ENCODE results near the gene ATAD3B. TPM values are rescaled to one million over a fixed set of nuclear protein-coding genes. Genes with fewer than 3 reads are reported as not detected.
A peak's percentile ranks its signal among the peaks of the same experiment; 100 is the strongest.
"Not testable (repeated sequence)": the region's sequence is repeated elsewhere in the genome, so short reads cannot be mapped to it uniquely, and the experiment has no call there.

Gene ATAD3B
- total RNA-seq, 2 experiments from 2014 or later, result 26.2 to 39.2 TPM

DNA sequence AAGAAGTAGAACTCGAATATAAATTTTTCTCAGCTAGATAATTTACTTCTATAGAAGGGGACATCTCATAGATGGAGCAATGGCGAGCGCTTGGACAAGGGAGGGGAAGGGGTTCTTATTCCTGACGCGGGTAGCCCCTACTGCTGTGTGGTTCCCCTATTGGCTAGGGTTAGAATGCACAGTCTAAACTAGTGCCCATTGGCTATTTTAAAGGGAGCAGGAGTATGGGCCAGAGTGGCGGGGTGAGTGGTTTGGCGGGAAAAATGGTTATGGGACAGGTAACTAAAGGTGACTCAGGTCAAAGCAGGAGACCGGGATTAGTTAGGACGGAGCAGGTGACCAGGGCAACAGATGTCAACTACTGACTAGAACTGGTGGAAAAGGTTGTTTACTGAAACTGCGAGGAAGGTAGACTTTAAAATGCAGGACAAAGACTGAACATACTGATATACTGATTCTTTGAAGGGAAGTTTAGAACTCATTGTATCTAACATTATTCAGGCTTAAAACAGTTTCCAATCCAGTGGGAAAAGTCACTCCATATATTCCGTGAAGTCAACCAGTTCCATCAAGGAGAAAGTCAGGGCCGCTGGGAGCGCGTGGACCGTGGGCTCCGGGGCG lies 39.5 kb downstream of the ATAD3B start:
- Mint-ChIP-seq H3K27ac (peak overlapping the region; percentile 97), H3K9me3 (ENCODE audit: low read depth) (no peaks in the 10 kb centered on the region), H3K27me3 (no peaks in the 10 kb centered on the region), H3K4me1 (peaks cover 7% of the 10 kb centered on the region), H3K4me3 (peak overlapping the region; percentile 93), H3K36me3 (ENCODE audit: low read depth) (peaks cover 3% of the 10 kb centered on the region)
- POLR2A ChIA-PET, result no interaction called here
- ATAC-seq (no peak), DNase-seq (peak; percentile 41)
- intact Hi-C loops (cut with DNase I, micrococcal nuclease), result loop anchor here in 1 of 2 experiments (1.0 to 10.0 kb wide), 7 partner anchors 40 to 236 kb away; partner anchors contain the start of genes ATAD3B, CDK11B, DVL1 and MMP23B
- CTCF ChIA-PET, result no interaction called here

- H3K9me3 Mint-ChIP-seq (ENCODE audit: low read depth), result no peaks in the 10 kb centered on the region
- H3K4me1 Mint-ChIP-seq, result peaks cover 7% of the 10 kb centered on the region
- ChIA-PET POLR2A (no interaction called here), CTCF (no interaction called here)
- peak within 1 kb of the TSS; percentile 93 for H3K4me3 Mint-ChIP-seq
- H3K27me3 Mint-ChIP-seq, result no peaks in the 10 kb centered on the region
- H3K27ac Mint-ChIP-seq, result peak within 1 kb of the TSS; percentile 97
- H3K36me3 Mint-ChIP-seq (ENCODE audit: low read depth), result peaks cover 5% of the 10 kb centered on the region
- intact Hi-C loops (cut with DNase I, micrococcal nuclease), result loop anchor here (1.0 to 10.0 kb wide), 13 partner anchors 40 to 279 kb away; partner anchors contain the start of genes SSU72 (in 2 of the 2), ATAD3B (in 1 of the 2), AURKAIP1 (in 1 of the 2) and B3GALT6 (in 1 of the 2)
- DNase-seq (peak; percentile 99), ATAC-seq (peak; percentile 97)
These were observed 40.1 kb downstream of the ATAD3B start, which contains the start of gene ATAD3A for GRCh38 chr1:1511533-1512285. Gene ATAD3A, plus strand, starts transcription at chr1:1512162. Its CDS starts 107 bp downstream, at chr1:1512269.

GRCh38 chr1:1512425-1512824 lies 40.9 kb downstream of the ATAD3B start:
- intact Hi-C loops (cut with DNase I, micrococcal nuclease), result loop anchor here (1.0 to 10.0 kb wide), 8 partner anchors 62 to 280 kb away; partner anchors contain the start of genes AURKAIP1 (in 1 of the 2), B3GALT6 (in 1 of the 2), CCNL2 (in 1 of the 2) and MIB2 (in 1 of the 2)
- H3K4me1 Mint-ChIP-seq; POLR2A ChIA-PET; H3K27ac Mint-ChIP-seq; H3K27me3 Mint-ChIP-seq; H3K36me3 Mint-ChIP-seq (ENCODE audit: low read depth); H3K9me3 Mint-ChIP-seq (ENCODE audit: low read depth); CTCF ChIA-PET: not testable (repeated sequence)
- DNase-seq (peak; percentile 36), ATAC-seq (peak; percentile 11)
- peak overlapping the region; percentile 76 for H3K4me3 Mint-ChIP-seq

DNA sequence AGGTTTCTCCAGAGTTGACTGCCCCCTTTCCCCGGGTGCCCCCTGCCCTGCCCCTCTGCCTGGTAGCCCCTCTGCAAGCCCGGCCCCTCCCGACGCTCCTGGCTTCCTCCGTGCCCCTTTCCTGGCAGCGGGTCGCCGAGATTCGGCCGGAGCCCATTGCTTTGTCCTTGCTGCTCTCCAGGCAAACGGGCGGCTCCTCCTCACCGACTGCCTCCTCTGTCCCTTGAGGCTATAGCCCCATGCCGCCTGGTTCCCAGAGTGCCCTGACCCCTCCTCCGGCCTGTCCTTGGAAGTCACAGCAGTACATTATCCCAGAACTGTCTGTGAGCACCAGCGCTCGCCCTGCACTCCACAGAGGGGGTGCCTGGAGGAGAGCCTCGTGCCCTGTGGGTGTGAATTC lies 42.1 kb downstream of the ATAD3B start:
- ATAC-seq; POLR2A ChIA-PET; CTCF ChIA-PET; DNase-seq; H3K27ac Mint-ChIP-seq; H3K4me1 Mint-ChIP-seq; H3K9me3 Mint-ChIP-seq (ENCODE audit: low read depth); H3K27me3 Mint-ChIP-seq: not testable (repeated sequence)
- peak overlapping the region; percentile 65 for H3K4me3 Mint-ChIP-seq
- H3K36me3 Mint-ChIP-seq (ENCODE audit: low read depth), result peaks cover 14% of the 10 kb centered on the region
- intact Hi-C loops (cut with DNase I, micrococcal nuclease), result loop anchor here (2.0 to 10.0 kb wide), 3 partner anchors 61 to 239 kb away; partner anchors contain the start of genes MMP23B (in 1 of the 2), SSU72 (in 1 of the 2) and UBE2J2 (in 1 of the 2)

- H3K27ac Mint-ChIP-seq; CTCF ChIA-PET; H3K27me3 Mint-ChIP-seq; H3K9me3 Mint-ChIP-seq (ENCODE audit: low read depth); DNase-seq; POLR2A ChIA-PET; ATAC-seq; H3K4me3 Mint-ChIP-seq; H3K4me1 Mint-ChIP-seq: not testable (repeated sequence)
- H3K36me3 Mint-ChIP-seq (ENCODE audit: low read depth), result peaks cover 15% of the 10 kb centered on the region
- intact Hi-C loops (cut with DNase I, micrococcal nuclease), result loop anchor here in 1 of 2 experiments (5.0 to 10.0 kb wide), 2 partner anchors 118 to 240 kb away; partner anchors contain the start of genes MMP23B and UBE2J2
These were observed 42.8 kb downstream of the ATAD3B start for GRCh38 chr1:1514376-1514775.

DNA sequence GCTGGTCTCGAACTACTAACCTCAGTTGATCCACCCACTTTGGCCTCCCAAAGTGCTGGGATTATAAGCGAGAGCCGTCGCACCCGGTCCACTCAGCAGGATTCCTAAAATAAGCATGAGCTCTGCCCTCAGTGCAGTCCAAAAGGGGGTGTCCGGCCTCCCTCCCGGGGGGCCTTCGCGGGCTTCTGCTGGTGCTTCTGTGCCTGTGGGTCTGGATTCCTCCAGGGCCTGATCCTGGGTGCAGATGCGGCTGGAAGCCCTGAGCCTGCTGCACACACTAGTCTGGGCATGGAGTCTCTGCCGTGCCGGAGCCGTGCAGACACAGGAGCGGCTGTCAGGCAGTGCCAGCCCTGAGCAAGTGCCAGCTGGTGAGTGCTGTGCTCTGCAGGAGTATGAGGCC lies 45.4 kb downstream of the ATAD3B start:
- CTCF ChIA-PET; H3K9me3 Mint-ChIP-seq (ENCODE audit: low read depth); H3K4me1 Mint-ChIP-seq; H3K27me3 Mint-ChIP-seq; H3K4me3 Mint-ChIP-seq; POLR2A ChIA-PET; H3K27ac Mint-ChIP-seq; ATAC-seq; DNase-seq: not testable (repeated sequence)
- peaks cover 21% of the 10 kb centered on the region for H3K36me3 Mint-ChIP-seq (ENCODE audit: low read depth)
- intact Hi-C loops (cut with DNase I, micrococcal nuclease), result loop anchor here in 1 of 2 experiments (10.0 kb wide), 1 partner anchor 242 kb away; the partner anchor contains the start of gene UBE2J2

DNA sequence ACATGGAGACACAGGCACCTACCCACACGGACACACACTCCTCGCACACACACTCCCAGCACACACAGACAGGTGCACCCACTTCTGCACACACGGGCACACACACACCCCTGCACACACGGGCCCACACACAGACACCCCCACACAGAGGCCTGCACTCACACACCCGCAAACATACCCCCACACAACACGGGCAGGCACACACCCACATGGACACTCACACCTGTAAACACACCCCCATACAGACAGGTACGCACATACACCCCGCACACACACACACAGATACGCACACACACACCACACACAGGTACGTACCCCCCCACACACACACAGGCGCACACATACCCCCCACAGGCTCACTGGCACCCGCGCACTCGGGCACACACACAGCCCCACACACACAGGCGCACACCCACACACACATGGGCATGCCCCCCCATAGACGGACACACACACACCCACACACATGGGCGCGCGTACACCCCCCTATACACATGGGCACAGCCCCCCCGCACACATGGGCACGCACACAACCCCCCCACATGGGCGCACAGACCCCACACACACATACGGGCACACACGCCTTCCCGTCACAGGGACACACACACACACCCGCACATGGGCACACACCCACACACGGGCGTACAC lies 46.5 kb downstream of the ATAD3B start:
- Mint-ChIP-seq H3K27me3 (no peaks in the 10 kb centered on the region), H3K4me1 (peaks cover 2% of the 10 kb centered on the region), H3K36me3 (ENCODE audit: low read depth) (peaks cover 21% of the 10 kb centered on the region)

DNA sequence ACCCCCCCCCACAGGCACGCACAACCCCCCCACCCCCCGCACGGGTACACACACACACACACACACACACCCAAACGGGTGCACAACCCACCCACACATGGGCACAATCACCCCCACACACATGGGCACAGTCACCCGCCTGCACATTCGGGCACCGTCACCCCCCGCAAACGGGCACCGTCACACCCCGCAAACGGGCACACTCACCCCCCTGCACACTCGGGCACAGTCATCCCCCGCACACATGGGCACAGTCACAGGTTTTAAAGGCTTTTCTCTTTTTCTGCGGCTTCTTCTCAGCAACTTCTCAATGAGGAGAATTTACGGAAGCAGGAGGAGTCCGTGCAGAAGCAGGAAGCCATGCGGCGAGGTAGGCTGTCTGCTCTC lies 47.0 kb downstream of the ATAD3B start:
- not testable (repeated sequence) for H3K27me3 Mint-ChIP-seq, H3K27ac Mint-ChIP-seq

More for the DNA sequence above, 46.5 kb downstream of the ATAD3B start:
- ATAC-seq, result no peak
- DNase-seq, result no peak
- Mint-ChIP-seq H3K9me3 (ENCODE audit: low read depth) (no peaks in the 10 kb centered on the region), H3K4me3 (no peak overlapping the region), H3K27ac (no peak overlapping the region)
- intact Hi-C loops (cut with DNase I, micrococcal nuclease), result loop anchor here in 1 of 2 experiments (10.0 kb wide), 1 partner anchor 243 kb away; the partner anchor contains the start of gene UBE2J2
- ChIA-PET CTCF (no interaction called here), POLR2A (no interaction called here)

GRCh38 chr1:1519805-1520505 lies 48.4 kb downstream of the ATAD3B start:
- H3K4me3 Mint-ChIP-seq; H3K27ac Mint-ChIP-seq; DNase-seq; ATAC-seq; CTCF ChIA-PET; POLR2A ChIA-PET; H3K4me1 Mint-ChIP-seq; H3K9me3 Mint-ChIP-seq (ENCODE audit: low read depth); H3K27me3 Mint-ChIP-seq: not testable (repeated sequence)
- H3K36me3 Mint-ChIP-seq (ENCODE audit: low read depth), result peaks cover 21% of the 10 kb centered on the region
- intact Hi-C loops (cut with DNase I, micrococcal nuclease), result loop anchor here in 1 of 2 experiments (10.0 kb wide), 1 partner anchor 245 kb away; the partner anchor contains the start of gene UBE2J2

More for the DNA sequence above, 47.0 kb downstream of the ATAD3B start:
- DNase-seq; H3K9me3 Mint-ChIP-seq (ENCODE audit: low read depth); ATAC-seq; CTCF ChIA-PET; H3K4me3 Mint-ChIP-seq; H3K4me1 Mint-ChIP-seq; POLR2A ChIA-PET: not testable (repeated sequence)
- intact Hi-C loops (cut with DNase I, micrococcal nuclease), result loop anchor here in 1 of 2 experiments (10.0 kb wide), 1 partner anchor 244 kb away; the partner anchor contains the start of gene UBE2J2
- H3K36me3 Mint-ChIP-seq (ENCODE audit: low read depth), result peaks cover 21% of the 10 kb centered on the region

- no peaks in the 10 kb centered on the region for H3K9me3 Mint-ChIP-seq (ENCODE audit: low read depth)
- H3K36me3 Mint-ChIP-seq (ENCODE audit: low read depth), result peaks cover 16% of the 10 kb centered on the region
- CTCF ChIA-PET, result no interaction called here
- H3K27me3 Mint-ChIP-seq, result no peaks in the 10 kb centered on the region
- no peak overlapping the region for H3K27ac Mint-ChIP-seq
- intact Hi-C loops (cut with DNase I, micrococcal nuclease), result no loop called here
- POLR2A ChIA-PET, result no interaction called here
- H3K4me1 Mint-ChIP-seq, result no peaks in the 10 kb centered on the region
- ATAC-seq (no peak), DNase-seq (no peak)
- H3K4me3 Mint-ChIP-seq, result no peak overlapping the region
These were observed 49.8 kb downstream of the ATAD3B start for GRCh38 chr1:1521331-1521730.

- intact Hi-C loops (cut with DNase I, micrococcal nuclease); DNase-seq; POLR2A ChIA-PET; ATAC-seq; CTCF ChIA-PET; H3K9me3 Mint-ChIP-seq (ENCODE audit: low read depth); H3K27me3 Mint-ChIP-seq; H3K4me1 Mint-ChIP-seq; H3K27ac Mint-ChIP-seq; H3K4me3 Mint-ChIP-seq: not testable (repeated sequence)
- H3K36me3 Mint-ChIP-seq (ENCODE audit: low read depth), result peaks cover 17% of the 10 kb centered on the region
These were observed 51.0 kb downstream of the ATAD3B start for GRCh38 chr1:1522536-1522935.

All from activated CD4-positive, alpha-beta T cell treated with anti-CD3 and anti-CD28 coated beads for 36 hours (primary cell).